ENCODE measurements around the gene NDRG2. TPM values are rescaled to one million over a fixed set of nuclear protein-coding genes. Genes with fewer than 3 reads are reported as not detected.

Gene NDRG2
- total and polyA plus RNA-seq, 9 of the 15 experiments (the other 6 are each of a cell fraction or from before 2014, with no cell fraction given): 10.1 to 105 (median 41.0) TPM

- H3K36me3 ChIP-seq (ENCODE audit: control insufficient read depth, insufficient read depth, low read length): peaks cover 34% of the 10 kb centered on the region
- DNase-seq (ENCODE audit: extremely low read depth in 1 of 4, low spot score in 3 of 4) (no peak), ATAC-seq (no peak), FAIRE-seq (no peak)
- in situ Hi-C loops (cut with MboI): no loop called here
- WGBS (ENCODE audit: insufficient coverage, low coverage, missing lambda C conversion rate): 52% methylated on average over 3 of the region's 3 CpGs
- no peaks in the 10 kb centered on the region for H3K9me3 ChIP-seq (replicated peaks; ENCODE audit: control insufficient read depth, insufficient read depth, low read depth, low read length)
- no peak overlapping the region for H3K9ac ChIP-seq (ENCODE audit: insufficient read depth in 1 of 2, low read depth in 2 of 2, low read length in 2 of 2)
- CTCF ChIA-PET (ENCODE audit: low intra/inter-chr PET ratio): no interaction called here
- H2AFZ ChIP-seq (ENCODE audit: low read depth, low read length): no peak overlapping the region
- H3K9me1 ChIP-seq (ENCODE audit: control insufficient read depth, insufficient read depth, low read length): no peaks in the 10 kb centered on the region
- no peaks in the 10 kb centered on the region for H3K27me3 ChIP-seq (ENCODE audit: control insufficient read depth in 2 of 2, insufficient read depth in 2 of 2, low read length in 2 of 2)
- TF ChIP-seq ZNF347 (CRISPR knock-in tag; IDR thresholded peaks at IDR 0.05; ENCODE audit: low read depth) (no peak), ZNF76 (CRISPR knock-in tag; IDR thresholded peaks at IDR 0.05; ENCODE audit: borderline replicate concordance) (no peak), ZNF445 (CRISPR knock-in tag; IDR thresholded peaks at IDR 0.05; ENCODE audit: low read depth) (no peak), ZNF197 (CRISPR knock-in tag; IDR thresholded peaks at IDR 0.05; ENCODE audit: low read depth) (no peak), RCOR1 (IDR thresholded peaks at IDR 0.05; ENCODE audit: borderline replicate concordance in 1 of 2, low read depth in 2 of 2, low read length in 2 of 2) (no peak), PHF20 (IDR thresholded peaks at IDR 0.05; ENCODE audit: partially characterized antibody) (no peak), PHF8 (IDR thresholded peaks at IDR 0.05; ENCODE audit: borderline replicate concordance, low read length) (no peak)
- no peak overlapping the region for H3K27ac ChIP-seq (ENCODE audit: extremely low read depth, low read depth, low read length)
- POLR2A ChIA-PET: interaction anchor here (0.8 to 1.0 kb wide), 4 partner anchors 16 to 111 kb away, joined by 3 read pairs; no protein-coding TSS in a partner anchor
- H3K4me2 ChIP-seq (ENCODE audit: insufficient read depth, low read length): no peak overlapping the region
- no peak overlapping the region for H3K4me3 ChIP-seq
- no TSS peak for BruUV-seq (replicated peaks)
- no peaks in the 10 kb centered on the region for H3K79me2 ChIP-seq (ENCODE audit: control insufficient read depth, insufficient read depth, low read length)
- no peaks in the 10 kb centered on the region for H4K20me1 ChIP-seq (replicated peaks; ENCODE audit: control insufficient read depth, insufficient read depth, low read length)
- H3K4me1 ChIP-seq (replicated peaks in 1 of 2; ENCODE audit: control insufficient read depth in 2 of 2, insufficient read depth in 2 of 2, low read length in 2 of 2): peaks cover 5 to 13% of the 10 kb centered on the region in 2 experiments; a peak in 3 of 5 replicates
- intact Hi-C loops (cut with micrococcal nuclease): no loop called here
These were observed 26.7 kb downstream of the NDRG2 start for GRCh38 chr14:20998139-20998538.

Measured in K562 (cell line).